AG09309 (cell line): ENCODE measurements around the gene VAC14.

Source experiments
- DNase-seq: peaks from one replicate; pipeline ENCODE4 v3.0.0-alpha.2; 2010; ENCODE audit warnings: low read depth
- H3K4me3 ChIP-seq: 2 replicates; pipeline ENCODE4 v1.5.1; 2011; ENCODE audit warnings: mild to moderate bottlenecking, low read depth, low read length, moderate library complexity; ENCODE audit not compliant: control insufficient read depth
- TF ChIP-seq, protein P1 (sequence below): IDR thresholded peaks from 2 replicates; pipeline ENCODE4 v1.5.1; 2011; ENCODE audit warnings: mild to moderate bottlenecking, low read depth, low read length, inconsistent platforms; ENCODE audit not compliant: insufficient read depth, control insufficient read depth; ENCODE audit errors: missing control alignments

The VAC14 gene

DNA sequence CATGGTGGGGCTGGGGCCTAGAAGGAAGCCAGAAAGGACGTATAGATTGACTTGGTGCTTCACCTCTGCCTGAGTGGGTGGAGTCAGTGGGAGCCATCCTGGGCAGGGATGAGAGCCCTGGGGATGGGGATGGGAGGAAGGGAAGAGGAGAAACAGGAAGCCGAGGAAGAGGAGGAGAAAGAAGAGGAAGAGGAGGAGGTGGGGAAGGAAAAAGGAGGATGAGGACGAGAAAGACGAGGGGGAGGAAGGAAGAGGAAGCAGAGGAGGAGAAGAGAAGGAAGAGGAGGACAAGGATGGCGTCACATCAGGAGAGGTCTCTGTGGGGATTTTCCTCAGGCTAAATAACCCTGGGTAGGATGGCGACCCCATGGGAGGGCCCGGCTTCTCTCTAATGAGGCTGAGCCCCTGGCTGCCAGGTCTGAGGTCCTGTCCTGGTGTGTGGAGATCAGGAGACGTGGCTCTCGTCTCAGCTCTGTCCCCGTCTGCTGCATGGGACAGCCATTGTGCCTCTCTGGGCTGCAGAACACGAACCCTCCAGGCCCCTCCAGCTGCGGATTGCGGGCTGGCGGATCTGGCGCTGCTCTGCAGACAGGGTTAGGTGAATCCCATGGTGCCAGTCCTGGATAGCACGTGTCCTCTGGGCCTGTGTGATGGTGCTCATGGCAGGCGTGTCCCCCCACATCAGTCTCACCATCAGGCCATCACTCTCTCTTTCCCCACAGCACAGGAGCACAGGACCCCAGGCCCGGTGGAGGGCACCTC is 79.6 kb downstream of the VAC14 start:
- no peak overlapping the region for H3K4me3 ChIP-seq
- TF ChIP-seq, protein P1, sequence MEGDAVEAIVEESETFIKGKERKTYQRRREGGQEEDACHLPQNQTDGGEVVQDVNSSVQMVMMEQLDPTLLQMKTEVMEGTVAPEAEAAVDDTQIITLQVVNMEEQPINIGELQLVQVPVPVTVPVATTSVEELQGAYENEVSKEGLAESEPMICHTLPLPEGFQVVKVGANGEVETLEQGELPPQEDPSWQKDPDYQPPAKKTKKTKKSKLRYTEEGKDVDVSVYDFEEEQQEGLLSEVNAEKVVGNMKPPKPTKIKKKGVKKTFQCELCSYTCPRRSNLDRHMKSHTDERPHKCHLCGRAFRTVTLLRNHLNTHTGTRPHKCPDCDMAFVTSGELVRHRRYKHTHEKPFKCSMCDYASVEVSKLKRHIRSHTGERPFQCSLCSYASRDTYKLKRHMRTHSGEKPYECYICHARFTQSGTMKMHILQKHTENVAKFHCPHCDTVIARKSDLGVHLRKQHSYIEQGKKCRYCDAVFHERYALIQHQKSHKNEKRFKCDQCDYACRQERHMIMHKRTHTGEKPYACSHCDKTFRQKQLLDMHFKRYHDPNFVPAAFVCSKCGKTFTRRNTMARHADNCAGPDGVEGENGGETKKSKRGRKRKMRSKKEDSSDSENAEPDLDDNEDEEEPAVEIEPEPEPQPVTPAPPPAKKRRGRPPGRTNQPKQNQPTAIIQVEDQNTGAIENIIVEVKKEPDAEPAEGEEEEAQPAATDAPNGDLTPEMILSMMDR = no peak
- no peak for DNase-seq

DNA sequence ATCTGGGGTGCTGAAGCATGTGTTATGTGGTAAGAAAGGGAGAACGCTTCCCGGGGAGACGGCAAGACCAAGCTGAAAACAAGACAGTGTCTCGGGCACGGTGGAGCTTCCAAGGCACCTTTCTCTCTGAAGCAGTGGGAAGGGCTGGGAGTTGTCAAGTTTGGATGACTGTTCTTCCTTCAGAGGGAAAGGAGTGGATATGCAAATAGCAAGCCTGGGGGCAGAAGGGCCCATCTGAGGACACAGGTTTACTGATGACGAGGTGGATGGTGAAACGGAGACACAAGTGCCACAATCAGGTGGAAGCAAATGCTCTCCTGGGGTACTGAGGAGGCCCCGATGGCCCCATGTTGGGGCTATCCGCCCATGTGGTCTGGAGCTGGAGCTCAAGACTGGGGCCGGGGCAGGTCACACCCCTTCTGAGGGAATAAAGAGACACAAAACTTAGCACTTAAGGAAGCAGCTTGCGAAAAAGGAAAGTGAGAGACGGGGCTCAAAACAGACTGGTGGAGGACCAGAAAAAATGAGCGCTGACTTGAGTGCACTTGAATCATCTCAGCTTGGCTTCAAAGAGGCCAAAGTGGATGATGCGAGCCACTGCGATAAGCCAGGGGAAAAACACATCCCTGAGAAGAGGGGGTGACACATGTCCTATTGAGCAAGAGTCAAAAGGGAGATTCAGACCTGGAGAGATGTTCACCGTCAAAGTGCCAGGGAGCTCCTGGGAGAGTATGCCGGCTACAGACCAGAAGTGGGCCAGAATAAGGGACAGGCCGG is 80.3 kb downstream of the VAC14 start:
- TF ChIP-seq, protein P1 = no peak
- no peak for DNase-seq
- H3K4me3 ChIP-seq = no peak overlapping the region

DNA sequence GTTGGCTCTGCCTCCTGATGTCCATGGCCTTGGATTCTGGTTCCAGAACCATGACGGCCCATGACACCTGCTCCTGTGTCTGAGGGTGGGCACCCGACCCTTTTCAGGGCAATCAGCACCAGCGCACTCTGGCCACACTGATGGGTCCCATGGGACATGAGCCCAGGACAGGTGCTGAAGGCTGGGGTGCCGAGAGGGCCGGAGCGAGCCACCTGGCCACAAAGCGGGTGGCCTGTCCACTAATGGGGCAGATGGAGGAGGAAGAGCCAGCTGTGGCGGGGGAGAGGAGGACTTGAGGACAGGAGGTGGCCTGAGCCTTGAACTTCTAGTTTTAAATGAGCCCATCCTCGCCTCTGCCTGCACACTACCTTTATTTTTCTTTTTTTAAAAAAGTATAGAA is 83.9 kb downstream of the VAC14 start:
- TF ChIP-seq, protein P1 = no peak
- no peak overlapping the region for H3K4me3 ChIP-seq
- no peak for DNase-seq

DNA sequence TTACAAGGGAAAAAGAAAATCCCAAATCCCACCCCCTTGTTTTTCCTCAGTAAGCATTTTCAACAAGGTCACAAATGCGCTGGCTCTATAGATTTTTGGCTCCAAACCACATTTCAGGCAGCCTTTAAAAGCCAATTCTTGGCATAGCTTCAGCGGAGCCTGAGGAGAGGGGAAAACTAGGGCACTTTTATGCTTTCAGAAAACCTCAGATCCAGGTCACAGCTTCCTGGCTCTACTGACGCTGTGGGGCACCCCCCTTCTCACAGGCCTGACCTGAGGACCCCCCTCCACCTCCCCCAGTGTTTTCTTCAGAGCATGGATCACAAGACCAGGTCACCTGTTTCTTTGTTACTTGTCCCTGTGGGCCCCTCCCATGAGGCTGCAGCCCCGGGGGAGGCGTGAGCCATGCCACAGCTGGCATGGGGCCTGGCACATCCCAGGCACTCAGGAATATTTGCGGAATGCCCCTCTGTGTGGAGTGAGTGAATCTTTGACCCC is 85.0 kb downstream of the VAC14 start:
- peak; percentile 29 for DNase-seq
- no peak overlapping the region for H3K4me3 ChIP-seq
- TF ChIP-seq, protein P1 = no peak

DNA sequence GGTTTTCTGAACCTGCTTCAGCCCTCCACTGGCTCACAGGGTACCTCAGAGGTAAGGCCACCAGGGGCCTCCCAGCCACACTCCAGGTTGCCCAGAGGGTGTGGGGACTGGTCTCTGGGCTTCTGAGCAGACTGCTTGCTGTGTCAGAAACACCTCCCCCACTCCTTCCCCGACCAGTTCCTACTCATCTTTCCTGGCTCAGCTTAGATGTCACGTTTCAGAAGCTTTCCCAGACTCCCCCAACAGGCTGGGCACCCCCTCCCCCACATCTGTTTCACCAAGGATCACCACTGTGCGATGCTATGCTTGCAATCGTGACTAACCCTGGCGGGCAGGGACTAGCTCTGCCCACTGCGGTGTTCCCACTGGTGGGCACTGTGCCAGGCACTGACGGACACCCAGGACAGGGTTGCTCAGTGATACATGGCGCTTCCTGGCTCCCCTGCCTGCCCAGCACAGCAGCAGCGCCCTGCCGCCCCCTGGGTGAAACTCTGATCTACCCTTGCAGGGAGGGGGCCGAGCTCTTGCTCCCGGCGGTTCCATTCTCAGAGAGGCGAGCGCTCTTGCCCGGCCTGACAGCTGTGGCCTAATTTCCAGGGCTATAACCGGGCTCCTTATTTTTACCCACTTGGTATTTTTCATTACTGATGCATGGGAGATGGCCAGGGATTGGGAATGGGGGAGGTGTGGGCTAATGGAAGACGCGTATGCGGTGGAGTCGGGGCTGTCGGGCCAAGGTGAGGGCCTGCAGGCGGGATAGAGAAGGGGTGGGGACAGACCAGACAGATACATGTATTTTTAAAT is 85.7 kb downstream of the VAC14 start:
- peak overlapping the region; percentile 6 for H3K4me3 ChIP-seq
- peak; percentile 99 for DNase-seq
- TF ChIP-seq, protein P1 = no peak

DNA sequence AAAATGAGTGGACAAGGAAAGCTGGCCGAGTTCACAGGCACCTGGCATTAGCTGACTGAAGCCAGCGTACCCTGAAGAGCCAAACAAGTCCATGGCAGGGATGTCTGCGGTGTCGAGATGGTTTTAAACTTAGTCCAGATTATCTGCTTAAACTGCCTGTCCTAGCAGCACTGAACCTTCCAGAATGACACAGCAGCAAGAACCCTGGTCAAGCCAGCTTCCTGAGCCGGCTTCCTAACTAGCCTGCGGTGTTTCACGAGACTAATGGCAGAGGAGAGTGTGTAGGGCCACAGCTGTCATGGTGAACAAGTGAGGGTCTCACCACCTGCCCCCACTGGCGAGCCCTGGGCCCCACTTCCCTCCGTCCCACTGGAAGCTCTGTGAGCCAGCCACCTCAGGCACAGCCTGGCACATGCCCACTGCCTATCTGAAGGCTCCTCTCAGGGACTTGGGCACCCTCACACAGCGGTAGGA is 86.3 kb downstream of the VAC14 start:
- no peak overlapping the region; the same call in 1 of the 2 replicates for H3K4me3 ChIP-seq
- TF ChIP-seq, protein P1 = no peak
- no peak for DNase-seq
